ENCODE measurements around the gene RGL4.

The RGL4 gene

DNA sequence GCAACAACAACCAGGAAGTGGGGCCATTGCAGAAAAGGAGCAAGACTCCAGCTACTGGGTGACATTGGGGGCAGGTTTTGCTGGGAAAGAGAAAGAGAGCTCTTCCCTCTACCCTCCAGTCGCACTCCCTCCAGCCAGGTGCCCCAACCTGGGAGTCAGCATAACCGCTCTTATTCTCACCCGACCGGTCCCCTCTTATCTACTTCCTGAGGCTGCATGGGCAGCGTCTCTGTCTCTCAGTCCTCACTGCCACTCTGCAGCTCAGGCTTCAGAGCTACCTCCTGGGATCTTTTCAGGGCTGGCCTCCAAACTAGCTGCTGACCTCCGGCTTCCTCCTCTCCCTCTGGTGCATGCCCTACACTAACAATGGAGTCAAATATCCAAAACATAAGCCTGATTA is 55.0 kb downstream of the RGL4 start:
- DNase-seq: no peak

Data from NCI-H69 (cell line).